ENCODE measurements around the gene DSP. TPM values are rescaled to one million over a fixed set of nuclear protein-coding genes. Genes with fewer than 3 reads are reported as not detected.

DSP gene
- total and polyA plus RNA-seq, 2 of the 13 experiments (the other 11 are each of a cell fraction or from before 2014, with no cell fraction given) = 89.8 to 117 TPM

DNA sequence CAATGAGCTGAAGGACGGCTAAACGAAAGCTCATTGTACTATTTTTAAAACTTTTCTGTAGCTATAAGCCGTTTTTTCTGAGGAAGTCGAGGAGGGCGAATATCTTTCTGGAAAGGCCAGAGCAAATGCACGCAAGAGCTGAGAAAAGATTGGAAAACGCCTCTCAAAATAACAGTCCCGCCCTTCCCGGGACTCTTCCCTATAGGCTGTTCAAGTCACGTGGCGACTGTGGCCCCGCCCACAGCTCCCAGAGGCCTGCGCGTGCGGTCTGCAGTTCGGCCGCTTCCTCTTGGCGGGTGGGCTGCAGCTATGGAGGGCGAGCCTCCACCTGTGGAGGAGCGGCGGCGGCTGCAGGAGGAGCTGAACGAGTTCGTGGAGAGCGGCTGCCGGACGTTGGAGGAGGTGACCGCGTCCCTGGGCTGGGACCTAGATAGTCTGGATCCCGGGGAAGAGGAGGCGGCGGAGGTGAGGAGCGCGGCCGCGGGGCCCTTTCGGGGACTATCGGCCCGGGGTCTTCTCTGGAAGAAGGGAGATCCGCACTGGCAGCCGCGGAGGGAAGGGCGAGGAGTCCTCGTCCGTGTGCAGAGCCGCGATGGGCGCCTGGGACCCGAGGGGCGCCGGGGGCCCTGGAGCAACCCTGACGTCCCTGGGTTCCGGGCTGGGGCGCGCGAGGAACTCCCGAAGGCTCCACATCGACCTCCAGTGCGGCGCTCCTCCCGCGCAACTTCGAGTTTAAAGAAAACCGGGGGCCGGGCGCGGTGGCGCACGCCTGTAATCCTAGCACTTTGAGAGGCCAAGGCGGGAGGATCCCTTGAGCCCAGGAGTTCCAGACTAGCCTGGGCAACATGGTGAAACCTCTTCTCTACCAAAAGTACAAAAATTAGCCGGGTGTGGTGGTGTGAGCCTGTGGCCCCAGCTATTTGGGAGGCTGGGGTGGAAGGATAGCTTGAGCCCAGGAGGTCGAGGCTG lies 48.8 kb downstream of the DSP start, which contains the start of gene SNRNP48 (continued):
- TF ChIP-seq SAP130 (CRISPR knock-in tag; IDR thresholded peaks at IDR 0.05; ENCODE audit: low read depth) (peak; percentile 96), MAF1 (CRISPR knock-in tag; IDR thresholded peaks at IDR 0.05; ENCODE audit: borderline replicate concordance) (peak; percentile 6; the same call in 1 of the 2 replicates), JUND (CRISPR knock-in tag; IDR thresholded peaks at IDR 0.05) (no peak), HMGA1 (CRISPR knock-in tag; conservative IDR thresholded peaks at IDR 0.05) (no peak), IRX3 (CRISPR knock-in tag; IDR thresholded peaks at IDR 0.05; ENCODE audit: borderline replicate concordance, low read depth) (peak; percentile 59; the same call in 1 of the 2 replicates), NKX3-1 (CRISPR knock-in tag; IDR thresholded peaks at IDR 0.05) (no peak; the same call in 1 of the 2 replicates), NFYC (CRISPR knock-in tag; IDR thresholded peaks at IDR 0.05) (peak; percentile 97), YEATS2 (CRISPR knock-in tag; IDR thresholded peaks at IDR 0.05; ENCODE audit: borderline replicate concordance) (peak; percentile 92; the same call in 1 of the 2 replicates), ZNF3 (CRISPR knock-in tag; IDR thresholded peaks at IDR 0.05) (no peak)
- TF ChIP-seq, protein P1, sequence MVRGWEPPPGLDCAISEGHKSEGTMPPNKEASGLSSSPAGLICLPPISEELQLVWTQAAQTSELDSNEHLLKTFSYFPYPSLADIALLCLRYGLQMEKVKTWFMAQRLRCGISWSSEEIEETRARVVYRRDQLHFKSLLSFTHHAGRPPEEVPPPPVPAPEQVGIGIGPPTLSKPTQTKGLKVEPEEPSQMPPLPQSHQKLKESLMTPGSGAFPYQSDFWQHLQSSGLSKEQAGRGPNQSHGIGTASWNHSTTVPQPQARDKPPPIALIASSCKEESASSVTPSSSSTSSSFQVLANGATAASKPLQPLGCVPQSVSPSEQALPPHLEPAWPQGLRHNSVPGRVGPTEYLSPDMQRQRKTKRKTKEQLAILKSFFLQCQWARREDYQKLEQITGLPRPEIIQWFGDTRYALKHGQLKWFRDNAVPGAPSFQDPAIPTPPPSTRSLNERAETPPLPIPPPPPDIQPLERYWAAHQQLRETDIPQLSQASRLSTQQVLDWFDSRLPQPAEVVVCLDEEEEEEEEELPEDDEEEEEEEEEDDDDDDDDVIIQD (CRISPR knock-in tag; IDR thresholded peaks at IDR 0.05; ENCODE audit: low read depth) = peak; percentile 91
- TF ChIP-seq, protein P2, sequence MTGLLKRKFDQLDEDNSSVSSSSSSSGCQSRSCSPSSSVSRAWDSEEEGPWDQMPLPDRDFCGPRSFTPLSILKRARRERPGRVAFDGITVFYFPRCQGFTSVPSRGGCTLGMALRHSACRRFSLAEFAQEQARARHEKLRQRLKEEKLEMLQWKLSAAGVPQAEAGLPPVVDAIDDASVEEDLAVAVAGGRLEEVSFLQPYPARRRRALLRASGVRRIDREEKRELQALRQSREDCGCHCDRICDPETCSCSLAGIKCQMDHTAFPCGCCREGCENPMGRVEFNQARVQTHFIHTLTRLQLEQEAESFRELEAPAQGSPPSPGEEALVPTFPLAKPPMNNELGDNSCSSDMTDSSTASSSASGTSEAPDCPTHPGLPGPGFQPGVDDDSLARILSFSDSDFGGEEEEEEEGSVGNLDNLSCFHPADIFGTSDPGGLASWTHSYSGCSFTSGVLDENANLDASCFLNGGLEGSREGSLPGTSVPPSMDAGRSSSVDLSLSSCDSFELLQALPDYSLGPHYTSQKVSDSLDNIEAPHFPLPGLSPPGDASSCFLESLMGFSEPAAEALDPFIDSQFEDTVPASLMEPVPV (CRISPR knock-in tag; IDR thresholded peaks at IDR 0.05) = peak; percentile 93
- TF ChIP-seq, protein P3, sequence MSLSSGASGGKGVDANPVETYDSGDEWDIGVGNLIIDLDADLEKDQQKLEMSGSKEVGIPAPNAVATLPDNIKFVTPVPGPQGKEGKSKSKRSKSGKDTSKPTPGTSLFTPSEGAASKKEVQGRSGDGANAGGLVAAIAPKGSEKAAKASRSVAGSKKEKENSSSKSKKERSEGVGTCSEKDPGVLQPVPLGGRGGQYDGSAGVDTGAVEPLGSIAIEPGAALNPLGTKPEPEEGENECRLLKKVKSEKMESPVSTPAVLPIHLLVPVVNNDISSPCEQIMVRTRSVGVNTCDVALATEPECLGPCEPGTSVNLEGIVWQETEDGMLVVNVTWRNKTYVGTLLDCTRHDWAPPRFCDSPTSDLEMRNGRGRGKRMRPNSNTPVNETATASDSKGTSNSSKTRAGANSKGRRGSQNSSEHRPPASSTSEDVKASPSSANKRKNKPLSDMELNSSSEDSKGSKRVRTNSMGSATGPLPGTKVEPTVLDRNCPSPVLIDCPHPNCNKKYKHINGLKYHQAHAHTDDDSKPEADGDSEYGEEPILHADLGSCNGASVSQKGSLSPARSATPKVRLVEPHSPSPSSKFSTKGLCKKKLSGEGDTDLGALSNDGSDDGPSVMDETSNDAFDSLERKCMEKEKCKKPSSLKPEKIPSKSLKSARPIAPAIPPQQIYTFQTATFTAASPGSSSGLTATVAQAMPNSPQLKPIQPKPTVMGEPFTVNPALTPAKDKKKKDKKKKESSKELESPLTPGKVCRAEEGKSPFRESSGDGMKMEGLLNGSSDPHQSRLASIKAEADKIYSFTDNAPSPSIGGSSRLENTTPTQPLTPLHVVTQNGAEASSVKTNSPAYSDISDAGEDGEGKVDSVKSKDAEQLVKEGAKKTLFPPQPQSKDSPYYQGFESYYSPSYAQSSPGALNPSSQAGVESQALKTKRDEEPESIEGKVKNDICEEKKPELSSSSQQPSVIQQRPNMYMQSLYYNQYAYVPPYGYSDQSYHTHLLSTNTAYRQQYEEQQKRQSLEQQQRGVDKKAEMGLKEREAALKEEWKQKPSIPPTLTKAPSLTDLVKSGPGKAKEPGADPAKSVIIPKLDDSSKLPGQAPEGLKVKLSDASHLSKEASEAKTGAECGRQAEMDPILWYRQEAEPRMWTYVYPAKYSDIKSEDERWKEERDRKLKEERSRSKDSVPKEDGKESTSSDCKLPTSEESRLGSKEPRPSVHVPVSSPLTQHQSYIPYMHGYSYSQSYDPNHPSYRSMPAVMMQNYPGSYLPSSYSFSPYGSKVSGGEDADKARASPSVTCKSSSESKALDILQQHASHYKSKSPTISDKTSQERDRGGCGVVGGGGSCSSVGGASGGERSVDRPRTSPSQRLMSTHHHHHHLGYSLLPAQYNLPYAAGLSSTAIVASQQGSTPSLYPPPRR (CRISPR knock-in tag; IDR thresholded peaks at IDR 0.05; ENCODE audit: borderline replicate concordance) = peak; percentile 79; the same call in 1 of the 2 replicates
- TF ChIP-seq, protein P4, sequence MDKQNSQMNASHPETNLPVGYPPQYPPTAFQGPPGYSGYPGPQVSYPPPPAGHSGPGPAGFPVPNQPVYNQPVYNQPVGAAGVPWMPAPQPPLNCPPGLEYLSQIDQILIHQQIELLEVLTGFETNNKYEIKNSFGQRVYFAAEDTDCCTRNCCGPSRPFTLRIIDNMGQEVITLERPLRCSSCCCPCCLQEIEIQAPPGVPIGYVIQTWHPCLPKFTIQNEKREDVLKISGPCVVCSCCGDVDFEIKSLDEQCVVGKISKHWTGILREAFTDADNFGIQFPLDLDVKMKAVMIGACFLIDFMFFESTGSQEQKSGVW (CRISPR knock-in tag; IDR thresholded peaks at IDR 0.05; ENCODE audit: borderline replicate concordance) = no peak
- TF ChIP-seq, protein P5, sequence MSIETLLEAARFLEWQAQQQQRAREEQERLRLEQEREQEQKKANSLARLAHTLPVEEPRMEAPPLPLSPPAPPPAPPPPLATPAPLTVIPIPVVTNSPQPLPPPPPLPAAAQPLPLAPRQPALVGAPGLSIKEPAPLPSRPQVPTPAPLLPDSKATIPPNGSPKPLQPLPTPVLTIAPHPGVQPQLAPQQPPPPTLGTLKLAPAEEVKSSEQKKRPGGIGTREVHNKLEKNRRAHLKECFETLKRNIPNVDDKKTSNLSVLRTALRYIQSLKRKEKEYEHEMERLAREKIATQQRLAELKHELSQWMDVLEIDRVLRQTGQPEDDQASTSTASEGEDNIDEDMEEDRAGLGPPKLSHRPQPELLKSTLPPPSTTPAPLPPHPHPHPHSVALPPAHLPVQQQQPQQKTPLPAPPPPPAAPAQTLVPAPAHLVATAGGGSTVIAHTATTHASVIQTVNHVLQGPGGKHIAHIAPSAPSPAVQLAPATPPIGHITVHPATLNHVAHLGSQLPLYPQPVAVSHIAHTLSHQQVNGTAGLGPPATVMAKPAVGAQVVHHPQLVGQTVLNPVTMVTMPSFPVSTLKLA (IDR thresholded peaks at IDR 0.05) = peak; percentile 68
- TF ChIP-seq, protein P6, sequence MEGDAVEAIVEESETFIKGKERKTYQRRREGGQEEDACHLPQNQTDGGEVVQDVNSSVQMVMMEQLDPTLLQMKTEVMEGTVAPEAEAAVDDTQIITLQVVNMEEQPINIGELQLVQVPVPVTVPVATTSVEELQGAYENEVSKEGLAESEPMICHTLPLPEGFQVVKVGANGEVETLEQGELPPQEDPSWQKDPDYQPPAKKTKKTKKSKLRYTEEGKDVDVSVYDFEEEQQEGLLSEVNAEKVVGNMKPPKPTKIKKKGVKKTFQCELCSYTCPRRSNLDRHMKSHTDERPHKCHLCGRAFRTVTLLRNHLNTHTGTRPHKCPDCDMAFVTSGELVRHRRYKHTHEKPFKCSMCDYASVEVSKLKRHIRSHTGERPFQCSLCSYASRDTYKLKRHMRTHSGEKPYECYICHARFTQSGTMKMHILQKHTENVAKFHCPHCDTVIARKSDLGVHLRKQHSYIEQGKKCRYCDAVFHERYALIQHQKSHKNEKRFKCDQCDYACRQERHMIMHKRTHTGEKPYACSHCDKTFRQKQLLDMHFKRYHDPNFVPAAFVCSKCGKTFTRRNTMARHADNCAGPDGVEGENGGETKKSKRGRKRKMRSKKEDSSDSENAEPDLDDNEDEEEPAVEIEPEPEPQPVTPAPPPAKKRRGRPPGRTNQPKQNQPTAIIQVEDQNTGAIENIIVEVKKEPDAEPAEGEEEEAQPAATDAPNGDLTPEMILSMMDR (CRISPR knock-in tag; IDR thresholded peaks at IDR 0.05) = 0 out of 2 replicates have a peak, but pooled peaks have one; percentile 11
